Fibroblast of the aortic adventitia (primary cell): ENCODE results near the gene CCDC136. TPM values are rescaled to one million over a fixed set of nuclear protein-coding genes. Genes with fewer than 3 reads are reported as not detected.

Experiments
- DNase-seq: peaks from one replicate; pipeline ENCODE4 v3.0.0-alpha.2; 2010; ENCODE audit warnings: low read depth
- H3K4me3 ChIP-seq: 2 replicates; pipeline ENCODE4 v1.5.1; 2011; ENCODE audit warnings: low read depth, mild to moderate bottlenecking, control low read depth, low read length, moderate library complexity
- CTCF ChIP-seq: IDR thresholded peaks from 2 replicates; pipeline ENCODE4 v1.5.1; 2011; ENCODE audit warnings: mild to moderate bottlenecking, low read length, control low read depth, inconsistent platforms; ENCODE audit not compliant: insufficient read depth
- total RNA-seq: library from RNA; depleted of rRNA; stranded (reverse); fragments of >200 nt; gene quantifications from 2 replicates; pipeline ENCODE4 v1.2.3, GENCODE V29; 2012; ENCODE audit warnings: low replicate concordance

CCDC136 gene
- total RNA-seq, 1 donor, result 9.9 TPM

GRCh38 chr7:128858380-128859231 lies 66.8 kb downstream of the CCDC136 start:
- H3K4me3 ChIP-seq, result no peak overlapping the region
- no peak for TF ChIP-seq CTCF
- peak; percentile 33 for DNase-seq

- TF ChIP-seq CTCF, result no peak
Observed at GRCh38 chr7:128859232-128860157, 67.7 kb downstream of the CCDC136 start.

GRCh38 chr7:128860158-128861073 lies 68.6 kb downstream of the CCDC136 start:
- TF ChIP-seq CTCF, result peak; percentile 20
- H3K4me3 ChIP-seq, result no peak overlapping the region
- DNase-seq, result peak; percentile 77

More at GRCh38 chr7:128859232-128860157, 67.7 kb downstream of the CCDC136 start:
- DNase-seq, result no peak
- no peak overlapping the region for H3K4me3 ChIP-seq

- TF ChIP-seq CTCF, result no peak
- no peak for DNase-seq
- H3K4me3 ChIP-seq, result peak overlapping the region; percentile 51
Observed at GRCh38 chr7:128861957-128862570, 70.3 kb downstream of the CCDC136 start.

GRCh38 chr7:128862571-128863432 lies 71.0 kb downstream of the CCDC136 start, which contains the start of gene ATP6V1F:
ATP6V1F (plus strand) TSS chr7:128862856; CDS start chr7:128862905, 49 bp downstream.
- peak; percentile 97 for DNase-seq
- H3K4me3 ChIP-seq, result peak within 1 kb of the TSS; percentile 81
- TF ChIP-seq CTCF, result peak; percentile 8
